Measurements from ENCODE around the gene COL13A1. TPM values are rescaled to one million over a fixed set of nuclear protein-coding genes. Genes with fewer than 3 reads are reported as not detected.

The COL13A1 gene
- total RNA-seq, 3 donors from 2014 or later: 0.66 to 0.80 (median 0.73) TPM

DNA sequence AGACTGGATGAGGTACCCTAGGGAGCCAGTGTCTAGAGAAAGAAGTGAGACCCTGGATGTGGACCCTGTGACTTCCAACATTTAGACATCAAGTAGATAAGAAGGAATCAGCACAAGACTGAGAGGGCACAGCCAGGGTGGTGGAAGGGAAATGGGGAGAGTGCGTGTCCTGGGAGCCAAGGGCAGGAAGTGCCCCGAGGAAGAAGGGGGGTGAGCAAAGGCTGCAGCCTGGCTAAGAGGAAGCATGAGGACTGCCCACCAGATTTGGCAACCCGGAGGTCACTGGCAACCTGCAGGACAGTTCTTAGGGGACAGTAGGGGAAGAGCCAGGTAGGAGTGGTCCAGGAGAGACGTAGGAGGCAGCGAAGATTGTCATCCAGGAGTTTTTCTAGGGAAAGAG lies 14.8 kb downstream of the COL13A1 start:
- DNase-seq (ENCODE audit: low spot score in 2 of 2): no peak
- H3K36me3 ChIP-seq: no peaks in the 10 kb centered on the region
- intact Hi-C loops (cut with DNase I; ENCODE audit: low total_unique reads): loop anchor here (5.0 kb wide), 1 partner anchor 966 kb away; no protein-coding TSS in a partner anchor
- H3K27me3 ChIP-seq: no peaks in the 10 kb centered on the region
- no peak overlapping the region for H3K27ac ChIP-seq
- no peaks in the 10 kb centered on the region for H3K9me3 ChIP-seq
- H3K4me3 ChIP-seq: no peak overlapping the region
- TF ChIP-seq POLR2A (IDR thresholded peaks at IDR 0.05): no peak
- TF ChIP-seq POLR2AphosphoS5 (IDR thresholded peaks at IDR 0.05): no peak
- TF ChIP-seq, protein P1, sequence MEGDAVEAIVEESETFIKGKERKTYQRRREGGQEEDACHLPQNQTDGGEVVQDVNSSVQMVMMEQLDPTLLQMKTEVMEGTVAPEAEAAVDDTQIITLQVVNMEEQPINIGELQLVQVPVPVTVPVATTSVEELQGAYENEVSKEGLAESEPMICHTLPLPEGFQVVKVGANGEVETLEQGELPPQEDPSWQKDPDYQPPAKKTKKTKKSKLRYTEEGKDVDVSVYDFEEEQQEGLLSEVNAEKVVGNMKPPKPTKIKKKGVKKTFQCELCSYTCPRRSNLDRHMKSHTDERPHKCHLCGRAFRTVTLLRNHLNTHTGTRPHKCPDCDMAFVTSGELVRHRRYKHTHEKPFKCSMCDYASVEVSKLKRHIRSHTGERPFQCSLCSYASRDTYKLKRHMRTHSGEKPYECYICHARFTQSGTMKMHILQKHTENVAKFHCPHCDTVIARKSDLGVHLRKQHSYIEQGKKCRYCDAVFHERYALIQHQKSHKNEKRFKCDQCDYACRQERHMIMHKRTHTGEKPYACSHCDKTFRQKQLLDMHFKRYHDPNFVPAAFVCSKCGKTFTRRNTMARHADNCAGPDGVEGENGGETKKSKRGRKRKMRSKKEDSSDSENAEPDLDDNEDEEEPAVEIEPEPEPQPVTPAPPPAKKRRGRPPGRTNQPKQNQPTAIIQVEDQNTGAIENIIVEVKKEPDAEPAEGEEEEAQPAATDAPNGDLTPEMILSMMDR (IDR thresholded peaks at IDR 0.05): no peak
- H3K4me1 ChIP-seq: no peaks in the 10 kb centered on the region

- no peak overlapping the region for H3K4me3 ChIP-seq
- H3K27ac ChIP-seq: no peak overlapping the region
- H3K36me3 ChIP-seq: no peaks in the 10 kb centered on the region
- no peaks in the 10 kb centered on the region for H3K27me3 ChIP-seq
- no peaks in the 10 kb centered on the region for H3K9me3 ChIP-seq
- H3K4me1 ChIP-seq: no peaks in the 10 kb centered on the region
- TF ChIP-seq POLR2AphosphoS5 (IDR thresholded peaks at IDR 0.05) (no peak), POLR2A (IDR thresholded peaks at IDR 0.05) (no peak)
- TF ChIP-seq, protein P1 (IDR thresholded peaks at IDR 0.05): no peak
- intact Hi-C loops (cut with DNase I; ENCODE audit: low total_unique reads): loop anchor here (5.0 kb wide), 1 partner anchor 965 kb away; no protein-coding TSS in a partner anchor
- DNase-seq (ENCODE audit: low spot score in 2 of 2): no peak
Observed at GRCh38 chr10:69817078-69817581, 15.4 kb downstream of the COL13A1 start.

GRCh38 chr10:69818676-69819239 lies 17.1 kb downstream of the COL13A1 start:
- Histone ChIP-seq H3K4me1 (no peaks in the 10 kb centered on the region), H3K4me3 (no peak overlapping the region), H3K9me3 (no peaks in the 10 kb centered on the region), H3K27ac (no peak overlapping the region), H3K36me3 (no peaks in the 10 kb centered on the region), H3K27me3 (no peaks in the 10 kb centered on the region)
- intact Hi-C loops (cut with DNase I; ENCODE audit: low total_unique reads): loop anchor here (5.0 kb wide), 1 partner anchor 964 kb away; no protein-coding TSS in a partner anchor
- DNase-seq (ENCODE audit: low spot score in 2 of 2): no peak
- TF ChIP-seq POLR2A (IDR thresholded peaks at IDR 0.05): no peak
- no peak for TF ChIP-seq POLR2AphosphoS5 (IDR thresholded peaks at IDR 0.05)
- TF ChIP-seq, protein P1 (IDR thresholded peaks at IDR 0.05): no peak

GRCh38 chr10:69819716-69820506 lies 18.2 kb downstream of the COL13A1 start:
- intact Hi-C loops (cut with DNase I; ENCODE audit: low total_unique reads): loop anchor here (5.0 kb wide), 1 partner anchor 962 kb away; no protein-coding TSS in a partner anchor
- H3K4me1 ChIP-seq: no peaks in the 10 kb centered on the region
- H3K27ac ChIP-seq: no peak overlapping the region
- DNase-seq (ENCODE audit: low spot score in 2 of 2): no peak
- no peak overlapping the region for H3K4me3 ChIP-seq
- H3K27me3 ChIP-seq: no peaks in the 10 kb centered on the region
- no peaks in the 10 kb centered on the region for H3K36me3 ChIP-seq
- TF ChIP-seq POLR2A (IDR thresholded peaks at IDR 0.05) (no peak), POLR2AphosphoS5 (IDR thresholded peaks at IDR 0.05) (no peak)
- TF ChIP-seq, protein P1 (IDR thresholded peaks at IDR 0.05): no peak
- no peaks in the 10 kb centered on the region for H3K9me3 ChIP-seq

DNA sequence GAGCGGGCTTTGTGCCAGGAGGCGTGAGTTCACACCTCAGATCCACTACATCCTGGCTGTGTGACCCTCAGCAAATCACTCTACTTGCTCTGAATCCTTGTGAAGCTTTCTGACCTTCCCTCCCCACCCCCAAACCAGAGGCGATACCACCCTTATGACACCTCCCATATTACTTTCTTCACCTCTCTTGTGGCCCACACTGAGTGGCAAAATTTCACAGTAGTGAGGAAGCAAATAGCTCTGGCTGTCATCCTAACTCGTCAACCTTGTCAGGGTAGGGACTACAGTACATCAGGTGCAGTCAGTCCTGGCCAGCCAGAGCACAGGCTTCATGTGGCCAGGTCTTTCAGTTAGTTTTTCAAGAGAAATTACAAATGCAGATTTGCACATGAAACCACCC lies 19.1 kb downstream of the COL13A1 start:
- intact Hi-C loops (cut with DNase I; ENCODE audit: low total_unique reads): no loop called here
- no peak overlapping the region for H3K4me3 ChIP-seq
- no peaks in the 10 kb centered on the region for H3K36me3 ChIP-seq
- no peaks in the 10 kb centered on the region for H3K27me3 ChIP-seq
- no peak for DNase-seq (ENCODE audit: low spot score in 2 of 2)
- H3K27ac ChIP-seq: no peak overlapping the region
- H3K9me3 ChIP-seq: no peaks in the 10 kb centered on the region
- no peaks in the 10 kb centered on the region for H3K4me1 ChIP-seq
- TF ChIP-seq POLR2AphosphoS5 (IDR thresholded peaks at IDR 0.05): no peak
- TF ChIP-seq POLR2A (IDR thresholded peaks at IDR 0.05): no peak

All from breast epithelium (tissue), 4 donors.